ENCODE data around the gene PPP2R5C. TPM values are rescaled to one million over a fixed set of nuclear protein-coding genes. Genes with fewer than 3 reads are reported as not detected.

PPP2R5C gene
- total RNA-seq, 1 donor, result 114 TPM

DNA sequence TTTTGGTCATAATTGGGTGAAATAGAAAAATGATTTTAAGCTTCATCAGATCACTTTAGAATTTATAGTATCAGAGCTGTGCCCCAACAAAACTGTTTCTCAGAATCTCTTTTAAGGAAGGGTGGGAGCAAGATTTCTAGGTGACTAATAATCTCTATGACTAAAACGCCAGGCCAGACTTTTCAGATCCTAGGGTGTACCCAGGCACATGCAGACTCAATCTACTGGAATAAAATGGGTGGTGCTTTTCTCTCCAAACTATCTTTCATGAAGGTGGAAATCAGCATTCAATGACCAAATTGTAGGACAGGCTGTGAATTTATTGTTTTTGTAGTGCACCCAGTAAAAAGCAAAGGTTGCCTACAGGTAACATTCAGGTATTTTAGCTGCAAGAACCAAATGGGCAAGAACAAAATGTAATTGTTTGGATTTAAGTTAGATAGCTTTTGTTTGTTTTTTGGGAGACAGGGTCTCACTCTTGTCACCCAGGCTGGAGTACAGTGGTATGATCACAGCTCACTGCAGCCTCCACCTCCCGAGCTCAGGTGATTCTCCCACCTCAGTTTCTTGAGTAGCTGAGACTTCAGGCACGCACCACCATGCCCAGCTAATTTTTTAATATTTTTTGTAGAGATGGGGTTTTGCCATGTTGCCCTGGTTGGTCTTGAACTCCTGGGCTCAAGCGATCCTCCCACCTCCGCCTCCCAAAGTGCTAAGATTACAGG, 49.5 kb downstream of the PPP2R5C start:
- TF ChIP-seq, protein P1, sequence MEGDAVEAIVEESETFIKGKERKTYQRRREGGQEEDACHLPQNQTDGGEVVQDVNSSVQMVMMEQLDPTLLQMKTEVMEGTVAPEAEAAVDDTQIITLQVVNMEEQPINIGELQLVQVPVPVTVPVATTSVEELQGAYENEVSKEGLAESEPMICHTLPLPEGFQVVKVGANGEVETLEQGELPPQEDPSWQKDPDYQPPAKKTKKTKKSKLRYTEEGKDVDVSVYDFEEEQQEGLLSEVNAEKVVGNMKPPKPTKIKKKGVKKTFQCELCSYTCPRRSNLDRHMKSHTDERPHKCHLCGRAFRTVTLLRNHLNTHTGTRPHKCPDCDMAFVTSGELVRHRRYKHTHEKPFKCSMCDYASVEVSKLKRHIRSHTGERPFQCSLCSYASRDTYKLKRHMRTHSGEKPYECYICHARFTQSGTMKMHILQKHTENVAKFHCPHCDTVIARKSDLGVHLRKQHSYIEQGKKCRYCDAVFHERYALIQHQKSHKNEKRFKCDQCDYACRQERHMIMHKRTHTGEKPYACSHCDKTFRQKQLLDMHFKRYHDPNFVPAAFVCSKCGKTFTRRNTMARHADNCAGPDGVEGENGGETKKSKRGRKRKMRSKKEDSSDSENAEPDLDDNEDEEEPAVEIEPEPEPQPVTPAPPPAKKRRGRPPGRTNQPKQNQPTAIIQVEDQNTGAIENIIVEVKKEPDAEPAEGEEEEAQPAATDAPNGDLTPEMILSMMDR (IDR thresholded peaks at IDR 0.05; ENCODE audit: insufficient read depth, low read length), result no peak
- H3K4me3 ChIP-seq (ENCODE audit: low read depth, low read length), result peak overlapping the region; percentile 89
- DNase-seq (ENCODE audit: low read depth), result peak; percentile 50

DNA sequence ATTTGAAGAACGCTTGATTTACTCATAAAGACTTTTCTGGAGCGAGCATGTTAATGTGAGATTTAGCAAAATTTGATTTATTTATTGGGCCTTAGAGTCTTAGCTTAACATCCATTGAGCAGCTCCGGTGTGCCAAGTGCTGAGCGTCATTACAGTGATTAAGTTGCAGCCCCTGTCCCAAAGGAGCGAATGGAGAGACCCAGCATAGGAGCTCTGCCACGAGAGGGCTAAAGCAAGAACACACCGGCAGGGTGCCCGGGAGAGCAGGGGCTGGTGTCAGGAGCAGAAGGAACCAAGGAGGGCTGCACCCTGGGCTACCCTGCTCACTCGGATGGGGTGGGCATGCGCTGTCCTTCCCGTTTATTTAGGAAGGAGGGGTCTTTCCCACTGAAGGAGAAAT, 50.6 kb downstream of the PPP2R5C start:
- TF ChIP-seq, protein P1 (IDR thresholded peaks at IDR 0.05; ENCODE audit: insufficient read depth, low read length), result no peak
- no peak for DNase-seq (ENCODE audit: low read depth)
- H3K4me3 ChIP-seq (ENCODE audit: low read depth, low read length), result no peak overlapping the region

DNA sequence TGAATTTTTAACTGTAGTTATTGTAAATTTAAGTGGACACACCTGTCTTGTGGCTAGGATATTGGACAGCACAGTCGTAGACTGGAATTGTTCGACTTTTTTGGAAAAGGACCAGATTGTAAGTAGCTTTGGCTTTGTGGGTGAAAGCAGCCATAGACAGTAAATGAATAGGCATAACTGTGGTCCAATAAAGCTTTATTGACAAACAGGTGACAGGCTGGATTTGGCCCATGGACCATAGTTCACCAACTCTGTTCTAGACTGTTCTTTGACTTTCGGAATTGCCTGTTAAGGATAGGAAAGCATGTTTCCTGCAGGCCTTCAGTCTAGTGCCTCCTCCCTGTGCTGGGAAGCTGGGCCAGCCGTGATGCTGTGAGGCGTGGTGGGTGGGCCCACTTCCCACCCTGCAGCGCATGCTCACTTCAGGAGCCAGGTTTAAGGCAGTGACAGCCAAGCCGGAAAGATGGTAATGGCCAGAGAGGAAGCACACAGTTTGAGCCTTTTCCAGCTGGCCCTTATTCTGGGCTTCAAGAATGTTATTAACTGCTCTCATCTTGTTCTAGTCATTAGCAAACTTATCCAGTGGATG, 51.8 kb downstream of the PPP2R5C start:
- H3K4me3 ChIP-seq (ENCODE audit: low read depth, low read length), result no peak overlapping the region
- TF ChIP-seq, protein P1 (IDR thresholded peaks at IDR 0.05; ENCODE audit: insufficient read depth, low read length), result no peak
- peak; percentile 46 for DNase-seq (ENCODE audit: low read depth)

DNA sequence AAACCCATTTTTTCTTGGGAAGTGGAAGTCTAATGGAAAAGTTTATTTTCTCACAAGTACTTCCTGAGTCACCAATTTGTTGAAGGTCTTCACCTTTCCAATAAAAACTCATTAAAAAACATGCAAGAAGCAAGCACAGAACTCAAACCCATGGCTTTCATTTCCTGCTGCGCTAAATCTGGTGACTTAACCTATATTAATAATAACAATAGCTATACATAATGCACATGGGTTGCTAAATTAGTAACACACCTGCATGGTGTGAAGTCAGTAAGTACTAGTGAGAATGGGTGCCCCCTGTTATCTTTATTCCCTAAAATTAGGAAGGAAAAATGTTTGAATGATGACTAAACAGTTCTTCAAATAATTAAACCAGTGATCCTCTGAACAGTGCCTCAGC, 52.3 kb downstream of the PPP2R5C start:
- TF ChIP-seq, protein P1 (IDR thresholded peaks at IDR 0.05; ENCODE audit: insufficient read depth, low read length), result no peak
- H3K4me3 ChIP-seq (ENCODE audit: low read depth, low read length), result no peak overlapping the region
- DNase-seq (ENCODE audit: low read depth), result no peak

DNA sequence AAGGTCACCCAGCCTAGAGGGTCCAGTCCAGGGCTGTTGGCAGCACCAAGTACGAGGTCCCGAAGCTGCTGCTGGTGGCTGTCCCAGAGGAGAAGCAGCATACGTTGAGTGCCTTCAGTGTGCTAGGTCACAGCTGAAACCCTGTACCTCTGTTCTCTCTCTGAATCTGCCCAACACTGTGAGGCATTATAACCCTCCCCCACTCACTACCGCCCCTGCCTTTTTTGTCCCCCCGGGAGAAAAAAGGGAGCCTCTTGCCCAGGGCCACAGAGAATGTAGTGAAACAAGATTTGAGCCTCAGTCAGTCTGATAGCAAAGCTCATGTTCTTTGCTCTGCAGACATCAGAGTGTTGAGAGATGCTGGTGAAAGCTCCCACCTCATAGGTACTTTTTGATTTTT, 53.4 kb downstream of the PPP2R5C start:
- no peak for DNase-seq (ENCODE audit: low read depth)
- TF ChIP-seq, protein P1 (IDR thresholded peaks at IDR 0.05; ENCODE audit: insufficient read depth, low read length), result no peak
- H3K4me3 ChIP-seq (ENCODE audit: low read depth, low read length), result no peak overlapping the region

DNA sequence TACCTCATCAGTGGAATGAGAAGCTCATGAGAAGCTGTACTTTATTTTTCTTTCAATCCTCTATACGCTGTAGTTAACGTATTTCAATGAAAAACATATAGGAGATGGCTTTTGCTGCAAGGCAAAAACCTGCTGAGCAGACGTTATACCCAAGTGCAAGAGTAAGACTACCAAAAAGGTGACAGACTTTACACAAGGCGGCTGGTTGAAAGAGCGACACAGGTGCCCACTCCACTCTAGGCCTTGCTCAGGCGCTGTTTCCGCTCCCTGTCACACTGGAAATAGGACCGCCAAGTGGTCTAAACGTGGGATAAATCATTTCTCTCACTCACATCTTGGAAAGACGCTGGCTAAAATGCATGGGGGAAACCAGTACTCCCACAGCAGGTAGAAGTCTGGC, 54.5 kb downstream of the PPP2R5C start:
- H3K4me3 ChIP-seq (ENCODE audit: low read depth, low read length), result no peak overlapping the region
- TF ChIP-seq, protein P1 (IDR thresholded peaks at IDR 0.05; ENCODE audit: insufficient read depth, low read length), result no peak
- no peak for DNase-seq (ENCODE audit: low read depth)

Data from fibroblast of the aortic adventitia (primary cell).